Pancreas (tissue), 10 donors: Measurements from ENCODE around the gene GSTM4. TPM values are rescaled to one million over a fixed set of nuclear protein-coding genes. Genes with fewer than 3 reads are reported as not detected.

Experiments used
- ATAC-seq, 4 donors: fragments of 200-7000 bp; cut with Tn5 transposase; one replicate each; pipeline versions ENCODE4 v1.8.0 to v1.9.1; 2020; ENCODE audit warnings: mild to moderate bottlenecking in 4 of 4, moderate library complexity in 4 of 4
- DNase-seq, 6 donors: peaks; one replicate each; pipeline ENCODE4 v3.0.0-alpha.2; 2020
- FAIRE-seq: peaks from 2 replicates; lab custom pipeline; 2012; peaks lifted over from hg19 to GRCh38; lab: Jason Lieb, UNC
- H3K27ac ChIP-seq, 4 donors: fragments of 200-600 bp; sonication (generic); 1 replicate in 3 of 4; 2 replicates in 1 of 4; pipeline versions ENCODE4 v1.5.0 to v1.8.0; 2020
- H3K27me3 ChIP-seq, 4 donors: fragments of 200-600 bp; one replicate each; pipeline ENCODE4 v1.8.0; 2021
- H3K36me3 ChIP-seq, 3 donors: fragments of 200-600 bp; sonication (generic) in 1 of 3; one replicate each; pipeline versions ENCODE4 v1.5.0 to v1.8.0; 2020 to 2021
- H3K4me1 ChIP-seq, 3 donors: fragments of 200-600 bp; one replicate each; pipeline ENCODE4 v1.8.0; 2021
- H3K4me3 ChIP-seq, 4 donors: fragments of 200-600 bp; sonication (generic) in 2 of 4; one replicate each; pipeline versions ENCODE4 v1.5.0 to v1.8.0; 2020 to 2021
- H3K9me3 ChIP-seq, 4 donors: fragments of 200-600 bp; one replicate each; pipeline ENCODE4 v1.8.0; 2021
- CTCF ChIP-seq, 4 donors: fragments of 200-600 bp; sonication (generic) in 3 of 4; IDR thresholded peaks; one replicate each; pipeline versions ENCODE4 v1.5.0 to v1.8.0; 2021; ENCODE audit warnings: antibody characterized with exemption in 4 of 4
- WGBS, 2 donors: extraction: QIAGEN DNeasy Blood & Tissue Kit; methylation state at CpG; one replicate each; pipeline ENCODE4 v1.1.7; 2013; 5-methylcytosine and 5-hydroxymethylcytosine counted together
- intact Hi-C, 3 donors: fragments of 100-400 bp; cut with DNase I; formaldehyde crosslinking; loops; one replicate each; pipeline versions ENCODE4 v1.11.1 to v1.14.2; 2022
- polyA plus RNA-seq, 2 donors: library from polyadenylated mRNA; stranded (reverse); fragments of 200-250 nt; gene quantifications; one replicate each; pipeline ENCODE4 v1.2.3, GENCODE V29; 2013
- total RNA-seq, 6 donors: library from RNA; stranded (reverse); fragmentation: NEBNext Ultra II Directional in 4 of 6; extraction: Animal tissue kit (Norgen Biotek cat#: 25700) in 4 of 6; gene quantifications; one replicate each; pipeline versions ENCODE4 v1.2.1 to v1.2.4, GENCODE V29; 2021 to 2023
- donor health status: healthy with polysubstance abuse.
- donor health status: DM: no; HTN: no; CAD: no; lungs with moderate emphysema.
- donor health status: DM: no; HTN: no; CAD: no.
- donor health status: control.
- donor health status: control.
- donor health status: Bipolar disorder and iron deficiency.
- donor health status: DM: yes; HTN: yes; CAD: no.
- donor health status: DM: no; HTN: no; CAD: no.
- donor health status: DM: no; HTN: no; CAD: no.
- donor health status: DM: yes; HTN: yes; CAD: no.

The GSTM4 gene
- total and polyA plus RNA-seq, 8 donors, result 13.4 to 36.6 (median 19.8) TPM

- Histone ChIP-seq H3K27ac (no peak overlapping the region), H3K36me3 (no peaks in the 10 kb centered on the region), H3K27me3 (no peaks in the 10 kb centered on the region), H3K4me3 (no peak overlapping the region), H3K9me3 (no peaks in the 10 kb centered on the region), H3K4me1 (no peaks in the 10 kb centered on the region)
- WGBS, 2 donors, result 44 to 66% methylated on average over 4 of the region's 4 CpGs
- no peak for TF ChIP-seq CTCF (IDR thresholded peaks at IDR 0.05)
- intact Hi-C loops, result no loop called here
- no peak for FAIRE-seq
- ATAC-seq, result peak in 3 of 4 donors; percentile 35 to 58 (median 43)
- peak in 1 of 6 donors; percentile 2 for DNase-seq
Observed at GRCh38 chr1:109649491-109649914, 6.4 kb upstream of the GSTM4 start.

- 58 to 73% methylated on average over 3 of the region's 3 CpGs for WGBS, 2 donors
- Histone ChIP-seq H3K36me3 (no peaks in the 10 kb centered on the region), H3K4me1 (peaks cover 0 to 6% (median 5%) of the 10 kb centered on the region in 3 donors), H3K9me3 (no peaks in the 10 kb centered on the region), H3K4me3 (no peak overlapping the region), H3K27me3 (no peaks in the 10 kb centered on the region), H3K27ac (no peak overlapping the region)
- intact Hi-C loops, result no loop called here
- no peak for ATAC-seq
- TF ChIP-seq CTCF (IDR thresholded peaks at IDR 0.05), result no peak
- DNase-seq, result no peak
- FAIRE-seq, result no peak
Observed at GRCh38 chr1:109650609-109651008, 5.3 kb upstream of the GSTM4 start.

DNA sequence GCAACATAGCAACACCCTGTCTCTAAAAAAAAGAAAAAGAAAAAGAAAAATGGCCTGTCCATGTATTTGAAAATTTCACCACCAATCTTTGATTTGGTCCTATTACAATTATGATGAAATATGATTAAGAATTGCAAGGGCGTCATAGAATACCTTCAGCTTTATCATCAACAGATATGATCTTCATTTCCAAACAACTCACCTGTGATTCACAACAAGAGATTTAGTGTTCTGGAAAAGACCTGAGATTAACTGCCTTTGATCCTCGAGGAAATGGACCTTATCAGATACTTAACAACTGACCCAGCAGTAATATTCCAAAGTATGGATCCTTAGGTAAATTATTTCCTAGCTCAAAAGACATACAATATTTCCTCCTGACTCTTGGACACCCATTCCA is 3.5 kb upstream of the GSTM4 start:
- intact Hi-C loops, result no loop called here
- Histone ChIP-seq H3K4me3 (no peak overlapping the region), H3K27me3 (no peaks in the 10 kb centered on the region), H3K4me1 (peaks cover 0 to 6% (median 5%) of the 10 kb centered on the region in 3 donors), H3K9me3 (no peaks in the 10 kb centered on the region), H3K27ac (no peak overlapping the region), H3K36me3 (no peaks in the 10 kb centered on the region)
- DNase-seq (no peak), ATAC-seq (no peak), FAIRE-seq (no peak)
- WGBS, 2 donors, result 30 to 38% methylated on average over 2 of the region's 2 CpGs
- no peak for TF ChIP-seq CTCF (IDR thresholded peaks at IDR 0.05)

GRCh38 chr1:109653306-109653705 is 2.6 kb upstream of the GSTM4 start:
- Histone ChIP-seq H3K27ac (no peak overlapping the region), H3K9me3 (no peaks in the 10 kb centered on the region), H3K4me3 (no peak overlapping the region), H3K4me1 (peaks cover 0 to 6% (median 5%) of the 10 kb centered on the region in 3 donors), H3K27me3 (no peaks in the 10 kb centered on the region), H3K36me3 (no peaks in the 10 kb centered on the region)
- no peak for DNase-seq
- intact Hi-C loops, result no loop called here
- no peak for FAIRE-seq
- 46 to 54% methylated on average over 2 of the region's 2 CpGs for WGBS, 2 donors
- ATAC-seq, result no peak
- no peak for TF ChIP-seq CTCF (IDR thresholded peaks at IDR 0.05)

- peaks cover 2 to 12% (median 5%) of the 10 kb centered on the region in 3 donors for H3K4me1 ChIP-seq
- no peak for FAIRE-seq
- peak overlapping the region in 1 of 4 donors; percentile 10 for H3K27ac ChIP-seq
- no peak for DNase-seq
- H3K4me3 ChIP-seq, result no peak overlapping the region
- H3K36me3 ChIP-seq, result no peaks in the 10 kb centered on the region
- no peaks in the 10 kb centered on the region for H3K9me3 ChIP-seq
- 87 to 90% methylated on average over 12 of the region's 12 CpGs for WGBS, 2 donors
- no peak for TF ChIP-seq CTCF (IDR thresholded peaks at IDR 0.05)
- no peaks in the 10 kb centered on the region for H3K27me3 ChIP-seq
- ATAC-seq, result no peak
- intact Hi-C loops, result no loop called here
Observed at GRCh38 chr1:109654519-109654918, 1.4 kb upstream of the GSTM4 start.
